Measurements from ENCODE around the gene FLNA.

The FLNA gene

GRCh38 chrX:154322890-154323289 lies 51.5 kb downstream of the FLNA start:
- Histone ChIP-seq H3K4me3 (ENCODE audit: low read length) (no peak overlapping the region), H3K4me1 (ENCODE audit: insufficient read depth, low read length) (no peaks in the 10 kb centered on the region), H3K27me3 (ENCODE audit: insufficient read depth, low read length) (peaks cover 36% of the 10 kb centered on the region), H3K9me3 (ENCODE audit: low read length) (no peaks in the 10 kb centered on the region), H3K36me3 (ENCODE audit: insufficient read depth, low read length) (no peaks in the 10 kb centered on the region), H2AFZ (ENCODE audit: low read depth, low read length) (no peak overlapping the region)

GRCh38 chrX:154321594-154321993 lies 52.8 kb downstream of the FLNA start:
- no peaks in the 10 kb centered on the region for H3K9me3 ChIP-seq (ENCODE audit: low read length)
- H3K4me1 ChIP-seq (ENCODE audit: insufficient read depth, low read length): no peaks in the 10 kb centered on the region
- H2AFZ ChIP-seq (ENCODE audit: low read depth, low read length): no peak overlapping the region
- no peak overlapping the region for H3K4me3 ChIP-seq (ENCODE audit: low read length)
- H3K36me3 ChIP-seq (ENCODE audit: insufficient read depth, low read length): no peaks in the 10 kb centered on the region
- H3K27me3 ChIP-seq (ENCODE audit: insufficient read depth, low read length): peaks cover 36% of the 10 kb centered on the region

DNA sequence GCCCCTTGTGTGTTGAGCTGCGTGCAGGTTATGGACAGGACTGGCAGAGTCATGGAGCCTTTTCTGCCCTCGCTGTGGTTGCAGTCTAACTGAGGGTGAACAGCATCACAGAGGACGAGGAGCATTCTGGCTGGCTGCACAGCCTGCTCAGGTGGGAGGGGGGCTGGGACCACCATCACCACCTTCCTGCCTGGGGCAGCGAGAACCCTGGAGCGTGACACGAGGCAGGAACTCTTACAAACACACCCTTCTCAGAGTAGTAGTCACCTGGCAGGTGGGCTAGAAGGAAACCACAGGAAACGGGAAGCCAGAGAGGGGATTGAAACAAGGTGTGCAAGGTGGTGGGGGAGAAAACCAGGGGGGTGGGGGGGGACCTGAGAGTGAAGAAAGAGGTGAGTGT lies 53.3 kb downstream of the FLNA start:
- H3K4me3 ChIP-seq (ENCODE audit: low read length): no peak overlapping the region
- H3K4me1 ChIP-seq (ENCODE audit: insufficient read depth, low read length): no peaks in the 10 kb centered on the region
- peaks cover 37% of the 10 kb centered on the region for H3K27me3 ChIP-seq (ENCODE audit: insufficient read depth, low read length)

GRCh38 chrX:154320406-154320805 lies 54.0 kb downstream of the FLNA start:
- peaks cover 36% of the 10 kb centered on the region for H3K27me3 ChIP-seq (ENCODE audit: insufficient read depth, low read length)

More for the DNA sequence above, 53.3 kb downstream of the FLNA start:
- Histone ChIP-seq H3K36me3 (ENCODE audit: insufficient read depth, low read length) (no peaks in the 10 kb centered on the region), H2AFZ (ENCODE audit: low read depth, low read length) (no peak overlapping the region), H3K9me3 (ENCODE audit: low read length) (no peaks in the 10 kb centered on the region)

GRCh38 chrX:154317391-154317995 lies 56.9 kb downstream of the FLNA start:
- Histone ChIP-seq H3K27me3 (ENCODE audit: insufficient read depth, low read length) (peaks cover 24% of the 10 kb centered on the region), H3K4me1 (ENCODE audit: insufficient read depth, low read length) (peaks cover 5% of the 10 kb centered on the region), H3K4me3 (ENCODE audit: low read length) (no peak overlapping the region), H2AFZ (ENCODE audit: low read depth, low read length) (no peak overlapping the region), H3K36me3 (ENCODE audit: insufficient read depth, low read length) (no peaks in the 10 kb centered on the region), H3K9me3 (ENCODE audit: low read length) (no peaks in the 10 kb centered on the region)

More at GRCh38 chrX:154320406-154320805, 54.0 kb downstream of the FLNA start:
- no peaks in the 10 kb centered on the region for H3K36me3 ChIP-seq (ENCODE audit: insufficient read depth, low read length)
- no peaks in the 10 kb centered on the region for H3K9me3 ChIP-seq (ENCODE audit: low read length)
- H3K4me1 ChIP-seq (ENCODE audit: insufficient read depth, low read length): no peaks in the 10 kb centered on the region
- H3K4me3 ChIP-seq (ENCODE audit: low read length): no peak overlapping the region
- H2AFZ ChIP-seq (ENCODE audit: low read depth, low read length): no peak overlapping the region

GRCh38 chrX:154315416-154315815 lies 59.0 kb downstream of the FLNA start:
- peaks cover 5% of the 10 kb centered on the region for H3K4me1 ChIP-seq (ENCODE audit: insufficient read depth, low read length)
- H3K36me3 ChIP-seq (ENCODE audit: insufficient read depth, low read length): no peaks in the 10 kb centered on the region
- H2AFZ ChIP-seq (ENCODE audit: low read depth, low read length): no peak overlapping the region
- peaks cover 25% of the 10 kb centered on the region for H3K27me3 ChIP-seq (ENCODE audit: insufficient read depth, low read length)
- no peaks in the 10 kb centered on the region for H3K9me3 ChIP-seq (ENCODE audit: low read length)
- no peak overlapping the region for H3K4me3 ChIP-seq (ENCODE audit: low read length)

GRCh38 chrX:154313147-154313546 lies 61.3 kb downstream of the FLNA start:
- no peak overlapping the region for H3K4me3 ChIP-seq (ENCODE audit: low read length)
- H2AFZ ChIP-seq (ENCODE audit: low read depth, low read length): no peak overlapping the region
- peaks cover 18% of the 10 kb centered on the region for H3K27me3 ChIP-seq (ENCODE audit: insufficient read depth, low read length)
- H3K4me1 ChIP-seq (ENCODE audit: insufficient read depth, low read length): peaks cover 5% of the 10 kb centered on the region
- H3K9me3 ChIP-seq (ENCODE audit: low read length): no peaks in the 10 kb centered on the region
- H3K36me3 ChIP-seq (ENCODE audit: insufficient read depth, low read length): no peaks in the 10 kb centered on the region

GRCh38 chrX:154312116-154312515 lies 62.3 kb downstream of the FLNA start:
- Histone ChIP-seq H3K4me3 (ENCODE audit: low read length) (no peak overlapping the region), H3K9me3 (ENCODE audit: low read length) (no peaks in the 10 kb centered on the region), H3K27me3 (ENCODE audit: insufficient read depth, low read length) (peaks cover 18% of the 10 kb centered on the region), H2AFZ (ENCODE audit: low read depth, low read length) (no peak overlapping the region), H3K36me3 (ENCODE audit: insufficient read depth, low read length) (no peaks in the 10 kb centered on the region), H3K4me1 (ENCODE audit: insufficient read depth, low read length) (peaks cover 5% of the 10 kb centered on the region)

DNA sequence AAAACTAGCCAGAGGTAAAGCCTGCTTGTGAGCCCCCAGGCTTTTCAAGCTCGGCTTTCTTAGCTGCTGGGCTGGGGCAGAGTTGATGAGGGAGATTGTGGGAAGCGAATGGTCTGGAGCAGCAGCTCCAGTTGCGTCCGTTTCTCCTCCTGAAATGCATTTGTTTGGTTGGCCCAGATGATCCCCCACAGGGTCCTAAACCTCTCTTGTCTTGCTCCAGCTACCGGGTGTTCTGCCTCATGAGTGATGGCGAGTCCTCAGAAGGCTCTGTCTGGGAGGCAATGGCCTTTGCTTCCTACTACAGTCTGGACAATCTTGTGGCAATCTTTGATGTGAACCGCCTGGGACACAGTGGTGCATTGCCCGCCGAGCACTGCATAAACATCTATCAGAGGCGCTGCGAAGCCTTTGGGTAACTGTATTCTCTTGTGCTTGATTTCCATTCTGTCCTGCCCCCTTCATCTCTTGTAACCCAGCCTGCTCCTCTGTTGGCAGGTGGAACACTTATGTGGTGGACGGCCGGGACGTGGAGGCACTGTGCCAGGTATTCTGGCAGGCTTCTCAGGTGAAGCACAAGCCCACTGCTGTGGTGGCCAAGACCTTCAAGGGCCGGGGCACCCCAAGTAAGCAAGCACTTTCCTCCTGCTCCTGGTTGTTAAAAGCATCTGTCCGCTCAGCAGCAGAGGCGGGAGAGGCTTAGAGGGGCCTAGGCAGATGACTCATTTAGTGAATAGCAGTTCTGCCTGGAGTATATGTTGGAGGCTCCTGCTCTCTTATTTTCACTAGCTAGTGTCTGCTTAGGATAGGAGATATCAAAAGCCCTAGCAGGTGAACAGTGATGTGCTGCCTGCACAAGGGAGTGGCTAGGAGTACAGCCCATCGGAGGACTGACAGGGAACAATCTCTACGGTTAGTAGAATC lies 63.6 kb downstream of the FLNA start:
- Histone ChIP-seq H3K9me3 (ENCODE audit: low read length) (no peaks in the 10 kb centered on the region), H2AFZ (ENCODE audit: low read depth, low read length) (no peak overlapping the region), H3K27me3 (ENCODE audit: insufficient read depth, low read length) (peaks cover 14% of the 10 kb centered on the region), H3K4me3 (ENCODE audit: low read length) (no peak overlapping the region), H3K36me3 (ENCODE audit: insufficient read depth, low read length) (no peaks in the 10 kb centered on the region), H3K4me1 (ENCODE audit: insufficient read depth, low read length) (peaks cover 5% of the 10 kb centered on the region)

DNA sequence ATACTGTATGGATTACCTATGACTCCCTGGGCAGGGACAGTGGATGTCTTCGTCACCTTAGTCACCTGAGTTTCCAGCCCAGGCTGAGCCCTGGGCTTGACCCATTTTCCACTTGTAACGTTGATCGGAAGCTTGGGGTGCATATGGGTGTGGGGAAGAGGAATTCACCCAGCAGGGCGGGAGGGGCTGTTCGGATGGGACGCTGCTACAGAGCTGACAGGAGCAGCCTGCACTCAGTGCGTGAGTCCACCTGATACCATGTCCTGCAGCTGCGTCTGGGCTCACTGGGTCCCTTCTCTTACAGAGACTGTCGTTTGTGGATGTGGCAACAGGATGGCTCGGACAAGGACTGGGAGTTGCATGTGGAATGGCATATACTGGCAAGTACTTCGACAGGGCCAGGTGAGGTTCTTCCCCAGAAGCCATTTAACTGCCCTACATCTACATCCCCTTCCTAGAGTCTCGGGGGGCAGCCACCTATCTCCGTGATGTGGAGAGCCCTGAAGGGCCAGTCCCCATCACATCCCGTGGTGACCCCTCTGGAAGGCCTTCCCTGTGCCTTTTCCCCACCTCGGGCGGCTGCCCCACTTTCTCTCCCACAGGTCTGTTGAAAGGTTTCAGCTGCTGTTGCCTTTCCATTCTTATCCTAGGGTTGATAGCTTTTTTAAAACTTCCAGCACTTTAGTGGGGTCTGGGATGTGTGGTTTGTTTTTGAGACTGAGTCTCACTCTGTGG lies 65.2 kb downstream of the FLNA start:
- Histone ChIP-seq H3K27me3 (ENCODE audit: insufficient read depth, low read length) (peaks cover 11% of the 10 kb centered on the region), H3K4me3 (ENCODE audit: low read length) (no peak overlapping the region), H3K4me1 (ENCODE audit: insufficient read depth, low read length) (peaks cover 16% of the 10 kb centered on the region), H3K36me3 (ENCODE audit: insufficient read depth, low read length) (no peaks in the 10 kb centered on the region), H3K9me3 (ENCODE audit: low read length) (no peaks in the 10 kb centered on the region), H2AFZ (ENCODE audit: low read depth, low read length) (no peak overlapping the region)

DNA sequence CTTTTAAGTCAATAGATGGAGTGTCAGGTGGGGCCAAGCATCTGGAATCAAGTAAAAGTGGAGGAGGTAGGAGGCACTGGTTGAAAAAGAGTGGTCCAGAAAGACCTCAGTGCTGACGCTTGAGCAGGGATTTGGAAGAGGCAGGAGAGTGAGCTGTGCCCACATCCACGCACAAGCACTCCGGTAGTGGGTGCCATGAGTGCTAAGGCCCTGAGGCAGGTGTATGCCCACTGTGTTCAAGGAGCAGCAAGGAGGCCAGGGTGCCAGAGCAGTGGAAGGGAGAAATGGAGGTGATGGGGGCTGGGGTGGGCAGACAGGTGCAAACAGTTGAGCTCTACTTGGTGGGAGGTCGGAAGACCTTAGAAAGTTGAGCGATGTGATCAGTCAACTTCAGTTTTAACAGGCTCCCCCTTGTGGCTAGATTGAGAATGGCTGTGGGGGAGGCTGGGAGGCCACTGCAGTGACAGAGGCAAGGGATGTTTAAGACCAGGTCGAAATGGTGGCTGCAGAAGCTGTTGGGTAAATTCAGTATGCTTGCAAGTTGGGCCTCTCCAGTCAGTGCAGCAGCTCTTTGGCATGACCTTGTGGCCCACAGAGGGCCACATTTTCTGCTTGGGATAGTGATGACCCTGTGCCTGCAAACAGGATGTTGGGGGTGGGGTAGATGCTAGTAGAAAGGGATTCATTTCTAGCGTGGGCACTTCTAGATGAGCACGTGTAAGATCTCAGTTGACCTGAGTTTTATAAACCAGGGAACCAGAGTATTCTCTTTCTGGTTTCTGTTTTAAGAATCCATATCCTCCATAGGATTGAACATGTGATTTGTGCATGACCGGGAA lies 66.1 kb downstream of the FLNA start:
- Histone ChIP-seq H2AFZ (ENCODE audit: low read depth, low read length) (no peak overlapping the region), H3K27me3 (ENCODE audit: insufficient read depth, low read length) (peaks cover 11% of the 10 kb centered on the region), H3K4me3 (ENCODE audit: low read length) (no peak overlapping the region), H3K9me3 (ENCODE audit: low read length) (no peaks in the 10 kb centered on the region), H3K4me1 (ENCODE audit: insufficient read depth, low read length) (peaks cover 20% of the 10 kb centered on the region), H3K36me3 (ENCODE audit: insufficient read depth, low read length) (no peaks in the 10 kb centered on the region)

GRCh38 chrX:154307202-154307601 lies 67.2 kb downstream of the FLNA start:
- Histone ChIP-seq H3K9me3 (ENCODE audit: low read length) (no peaks in the 10 kb centered on the region), H2AFZ (ENCODE audit: low read depth, low read length) (no peak overlapping the region), H3K36me3 (ENCODE audit: insufficient read depth, low read length) (no peaks in the 10 kb centered on the region), H3K4me1 (ENCODE audit: insufficient read depth, low read length) (peaks cover 15% of the 10 kb centered on the region), H3K27me3 (ENCODE audit: insufficient read depth, low read length) (peaks cover 15% of the 10 kb centered on the region), H3K4me3 (ENCODE audit: low read length) (no peak overlapping the region)
